Mesothelial cell of epicardium (in vitro differentiated cells): ENCODE results near the gene MBOAT2. TPM values are rescaled to one million over a fixed set of nuclear protein-coding genes. Genes with fewer than 3 reads are reported as not detected.

Source experiments
- DNase-seq, 2 experiments: peaks; one replicate each; pipeline ENCODE4 v3.0.0; 2021; ENCODE audit warnings: low spot score in 2 of 2; ENCODE audit not compliant: unreplicated experiment in 2 of 2
- H3K27ac Mint-ChIP-seq: 2 replicates; pipeline ENCODE4 v1.8.0; 2021; ENCODE audit warnings: mixed read lengths
- H3K27me3 Mint-ChIP-seq: 2 replicates; pipeline ENCODE4 v1.8.0; 2021; ENCODE audit warnings: low read depth, mixed read lengths
- H3K36me3 Mint-ChIP-seq: 2 replicates; pipeline ENCODE4 v1.8.0; 2021; ENCODE audit warnings: mixed read lengths
- H3K4me1 Mint-ChIP-seq: 2 replicates; pipeline ENCODE4 v1.8.0; 2021; ENCODE audit warnings: mixed read lengths
- H3K4me3 Mint-ChIP-seq: 2 replicates; pipeline ENCODE4 v1.8.0; 2021; ENCODE audit warnings: mild to moderate bottlenecking, moderate library complexity, mixed read lengths
- H3K9me3 Mint-ChIP-seq: 2 replicates; pipeline ENCODE4 v1.8.0; 2021; ENCODE audit warnings: mixed read lengths
- total RNA-seq: library from RNA; stranded (reverse); gene quantifications from 3 replicates; pipeline ENCODE4 v1.2.1, GENCODE V29; 2021
- TF ChIP-seq, protein P1 (sequence below): fragments of 200-600 bp; sonication (generic); IDR thresholded peaks from one replicate; pipeline ENCODE4 v1.5.0; 2021; ENCODE audit warnings: antibody characterized with exemption; ENCODE audit not compliant: unreplicated experiment

The MBOAT2 gene
- total RNA-seq, 1 donor from 2014 or later = 53.0 TPM

DNA sequence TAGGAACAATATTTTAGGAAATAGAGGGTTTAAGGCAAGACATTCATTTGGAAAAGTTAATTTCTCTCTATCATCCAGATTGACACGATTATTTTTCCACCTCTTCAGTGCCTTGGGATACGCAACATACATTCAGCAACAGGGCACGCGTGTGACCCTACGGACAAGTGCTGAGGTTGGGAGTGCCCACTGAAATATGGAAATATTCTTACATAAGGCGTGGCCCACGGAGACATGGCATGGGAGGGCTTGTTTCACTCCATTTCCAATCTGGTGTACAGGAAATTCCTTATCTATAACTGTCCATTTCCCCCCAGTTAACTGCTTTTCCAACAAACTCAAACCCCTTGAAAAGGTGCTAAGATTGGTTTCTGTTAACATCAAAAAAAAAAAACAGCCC, 145.2 kb downstream of the MBOAT2 start:
- H3K36me3 Mint-ChIP-seq = peaks cover 15% of the 10 kb centered on the region
- peak overlapping the region; percentile 22 for H3K4me3 Mint-ChIP-seq
- H3K27ac Mint-ChIP-seq = peak overlapping the region; percentile 87
- TF ChIP-seq, protein P1, sequence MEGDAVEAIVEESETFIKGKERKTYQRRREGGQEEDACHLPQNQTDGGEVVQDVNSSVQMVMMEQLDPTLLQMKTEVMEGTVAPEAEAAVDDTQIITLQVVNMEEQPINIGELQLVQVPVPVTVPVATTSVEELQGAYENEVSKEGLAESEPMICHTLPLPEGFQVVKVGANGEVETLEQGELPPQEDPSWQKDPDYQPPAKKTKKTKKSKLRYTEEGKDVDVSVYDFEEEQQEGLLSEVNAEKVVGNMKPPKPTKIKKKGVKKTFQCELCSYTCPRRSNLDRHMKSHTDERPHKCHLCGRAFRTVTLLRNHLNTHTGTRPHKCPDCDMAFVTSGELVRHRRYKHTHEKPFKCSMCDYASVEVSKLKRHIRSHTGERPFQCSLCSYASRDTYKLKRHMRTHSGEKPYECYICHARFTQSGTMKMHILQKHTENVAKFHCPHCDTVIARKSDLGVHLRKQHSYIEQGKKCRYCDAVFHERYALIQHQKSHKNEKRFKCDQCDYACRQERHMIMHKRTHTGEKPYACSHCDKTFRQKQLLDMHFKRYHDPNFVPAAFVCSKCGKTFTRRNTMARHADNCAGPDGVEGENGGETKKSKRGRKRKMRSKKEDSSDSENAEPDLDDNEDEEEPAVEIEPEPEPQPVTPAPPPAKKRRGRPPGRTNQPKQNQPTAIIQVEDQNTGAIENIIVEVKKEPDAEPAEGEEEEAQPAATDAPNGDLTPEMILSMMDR = no peak
- H3K4me1 Mint-ChIP-seq = peaks cover 33% of the 10 kb centered on the region
- DNase-seq = no peak
- no peaks in the 10 kb centered on the region for H3K9me3 Mint-ChIP-seq
- H3K27me3 Mint-ChIP-seq = no peaks in the 10 kb centered on the region

DNA sequence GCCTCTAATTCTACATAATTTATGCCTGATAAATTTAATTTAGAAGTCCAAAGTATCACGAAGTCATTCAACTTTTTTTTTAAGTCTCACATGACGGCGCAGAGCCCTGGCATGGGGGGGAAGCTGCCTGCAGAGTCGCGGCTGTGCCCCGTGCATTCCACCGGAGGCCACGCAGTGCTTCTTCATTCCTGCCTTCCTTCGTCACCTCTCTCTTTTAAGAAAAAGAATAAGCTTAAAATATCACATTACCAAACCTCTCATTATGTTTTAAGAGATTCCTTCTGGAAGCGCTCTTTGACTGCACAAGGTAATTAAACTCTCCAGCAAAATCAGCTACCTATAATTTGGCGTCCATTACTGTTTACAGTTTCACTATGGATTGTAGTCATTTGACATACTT, 145.8 kb downstream of the MBOAT2 start:
- peak in 1 of 2 experiments; percentile 53 for DNase-seq
- Mint-ChIP-seq H3K9me3 (no peaks in the 10 kb centered on the region), H3K27me3 (no peaks in the 10 kb centered on the region), H3K27ac (peak overlapping the region; percentile 87), H3K36me3 (peaks cover 15% of the 10 kb centered on the region), H3K4me1 (peaks cover 38% of the 10 kb centered on the region), H3K4me3 (peak overlapping the region; percentile 20)
- TF ChIP-seq, protein P1 = no peak

DNA sequence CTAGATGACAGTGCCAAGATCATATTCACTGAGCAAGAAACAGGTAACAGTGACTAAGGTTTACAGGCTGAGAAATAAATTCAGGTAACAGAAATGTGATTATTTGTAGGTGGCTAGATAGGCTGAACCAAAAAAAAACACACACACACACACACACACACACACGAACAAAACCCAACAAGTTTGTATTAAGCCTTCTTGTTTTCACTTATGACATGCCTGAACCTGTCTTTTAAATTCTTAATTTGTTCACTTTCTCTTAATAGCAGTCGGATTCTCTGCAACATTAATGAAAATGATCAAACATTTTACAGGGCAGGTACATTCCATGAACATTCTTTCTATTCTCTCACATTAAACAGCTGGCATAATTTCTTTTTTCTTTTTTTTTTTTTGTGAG, 147.3 kb downstream of the MBOAT2 start:
- no peak for DNase-seq
- H3K27ac Mint-ChIP-seq = peak overlapping the region; percentile 82
- H3K4me3 Mint-ChIP-seq = no peak overlapping the region
- H3K36me3 Mint-ChIP-seq = peaks cover 1% of the 10 kb centered on the region
- no peaks in the 10 kb centered on the region for H3K27me3 Mint-ChIP-seq
- TF ChIP-seq, protein P1 = no peak
- H3K4me1 Mint-ChIP-seq = peaks cover 38% of the 10 kb centered on the region
- no peaks in the 10 kb centered on the region for H3K9me3 Mint-ChIP-seq

DNA sequence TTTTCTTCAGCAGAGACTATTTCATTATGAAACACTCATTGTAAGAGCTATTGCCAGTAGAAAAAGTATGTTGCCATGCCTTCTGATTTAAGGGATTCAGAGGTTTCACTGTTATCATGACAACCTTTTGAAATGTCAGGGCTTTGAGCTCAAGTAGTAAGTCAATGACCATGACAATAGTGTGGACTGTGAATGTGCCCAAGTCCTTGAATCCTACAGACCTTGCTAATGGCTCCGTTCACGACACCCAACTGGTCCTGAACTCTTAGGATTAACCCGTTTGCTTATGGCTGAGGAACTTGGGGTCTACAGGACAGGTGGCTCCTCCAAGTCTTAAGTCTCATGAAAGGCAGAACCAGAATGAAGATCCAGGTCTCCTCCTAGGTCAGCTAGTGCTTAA, 148.5 kb downstream of the MBOAT2 start:
- Mint-ChIP-seq H3K4me1 (peaks cover 45% of the 10 kb centered on the region), H3K36me3 (no peaks in the 10 kb centered on the region), H3K27me3 (no peaks in the 10 kb centered on the region), H3K4me3 (no peak overlapping the region), H3K9me3 (no peaks in the 10 kb centered on the region), H3K27ac (peak overlapping the region; percentile 40)
- DNase-seq = no peak
- TF ChIP-seq, protein P1 = no peak

DNA sequence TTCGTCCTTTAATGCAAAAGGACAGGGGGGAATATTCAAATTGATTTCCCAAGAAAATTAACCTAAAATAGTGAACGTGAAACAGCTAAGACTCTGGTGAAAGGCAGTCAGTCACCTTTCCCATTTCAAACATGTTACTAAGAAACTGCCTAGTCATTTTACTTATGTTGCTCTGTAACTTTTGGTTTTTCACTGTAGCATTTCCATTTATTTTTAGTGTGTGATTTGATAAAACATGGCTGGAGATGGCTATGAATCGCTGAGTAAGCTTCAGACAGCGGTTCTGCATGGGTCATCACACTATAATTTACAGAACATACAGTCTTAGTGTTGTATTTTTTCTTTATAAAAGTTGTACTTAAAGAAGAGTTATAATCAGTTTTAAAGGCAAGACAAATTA, 150.1 kb downstream of the MBOAT2 start:
- Mint-ChIP-seq H3K9me3 (no peaks in the 10 kb centered on the region), H3K36me3 (no peaks in the 10 kb centered on the region), H3K4me3 (no peak overlapping the region), H3K4me1 (peaks cover 38% of the 10 kb centered on the region), H3K27ac (no peak overlapping the region), H3K27me3 (no peaks in the 10 kb centered on the region)
- TF ChIP-seq, protein P1 = no peak
- DNase-seq = no peak
